A204.1 (cell line): ENCODE measurements around the gene SLC35C1.
"Not testable (repeated sequence)": the region's sequence is repeated elsewhere in the genome, so short reads cannot be mapped to it uniquely, and the experiment has no call there.

Experiments
- FAIRE-seq: peaks from 2 replicates; lab custom pipeline; 2012; peaks lifted over from hg19 to GRCh38; lab: Jason Lieb, UNC

Gene SLC35C1

DNA sequence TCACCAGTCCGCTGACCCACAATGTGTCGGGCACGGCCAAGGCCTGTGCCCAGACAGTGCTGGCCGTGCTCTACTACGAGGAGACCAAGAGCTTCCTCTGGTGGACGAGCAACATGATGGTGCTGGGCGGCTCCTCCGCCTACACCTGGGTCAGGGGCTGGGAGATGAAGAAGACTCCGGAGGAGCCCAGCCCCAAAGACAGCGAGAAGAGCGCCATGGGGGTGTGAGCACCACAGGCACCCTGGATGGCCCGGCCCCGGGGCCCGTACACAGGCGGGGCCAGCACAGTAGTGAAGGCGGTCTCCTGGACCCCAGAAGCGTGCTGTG lies 6.1 kb downstream of the SLC35C1 start:
- no peak for FAIRE-seq

DNA sequence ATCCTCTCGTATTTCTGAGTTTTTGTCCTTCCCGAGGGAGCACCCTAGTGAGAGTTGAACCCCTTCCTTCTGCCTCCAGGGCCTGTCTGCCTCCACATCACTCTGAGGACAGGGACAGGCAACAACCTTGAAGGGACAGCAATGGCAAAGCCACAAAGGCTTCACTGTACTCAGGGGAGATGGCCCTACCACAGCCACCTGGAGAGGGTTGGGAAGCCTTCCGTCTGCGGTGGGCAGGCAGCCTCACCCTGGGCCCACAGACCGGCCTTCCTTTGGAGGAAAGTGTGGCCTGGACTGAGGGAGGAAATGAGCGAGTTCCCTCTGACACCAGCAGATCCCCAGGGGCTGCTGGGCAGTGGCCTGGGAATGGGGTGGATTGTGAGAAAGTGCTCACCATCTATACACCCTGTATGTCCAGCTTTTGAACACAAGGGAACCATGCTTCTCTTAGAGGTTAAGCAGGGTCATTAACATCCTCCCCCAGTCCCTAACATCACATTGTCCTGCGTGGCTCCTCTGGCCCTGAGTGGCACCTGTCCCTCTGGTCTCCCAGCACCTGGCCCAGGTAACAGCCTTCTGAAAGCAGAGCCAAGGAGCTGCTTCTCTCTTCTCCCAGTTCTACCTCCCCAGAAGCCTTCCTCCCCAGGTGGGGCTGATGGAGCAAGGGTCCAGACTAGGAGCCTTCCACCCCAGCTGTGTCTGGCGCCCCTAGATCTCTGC lies 6.8 kb downstream of the SLC35C1 start:
- no peak for FAIRE-seq

GRCh38 chr11:45812581-45813548 lies 7.9 kb downstream of the SLC35C1 start:
- FAIRE-seq: no peak

GRCh38 chr11:45815747-45816146 lies 10.8 kb downstream of the SLC35C1 start:
- FAIRE-seq: no peak

- no peak for FAIRE-seq
These were observed 11.7 kb downstream of the SLC35C1 start for GRCh38 chr11:45816614-45817013.

- no peak for FAIRE-seq
These were observed 12.2 kb downstream of the SLC35C1 start for GRCh38 chr11:45817191-45817590.

- no peak for FAIRE-seq
These were observed 14.1 kb downstream of the SLC35C1 start for GRCh38 chr11:45818961-45819605.

DNA sequence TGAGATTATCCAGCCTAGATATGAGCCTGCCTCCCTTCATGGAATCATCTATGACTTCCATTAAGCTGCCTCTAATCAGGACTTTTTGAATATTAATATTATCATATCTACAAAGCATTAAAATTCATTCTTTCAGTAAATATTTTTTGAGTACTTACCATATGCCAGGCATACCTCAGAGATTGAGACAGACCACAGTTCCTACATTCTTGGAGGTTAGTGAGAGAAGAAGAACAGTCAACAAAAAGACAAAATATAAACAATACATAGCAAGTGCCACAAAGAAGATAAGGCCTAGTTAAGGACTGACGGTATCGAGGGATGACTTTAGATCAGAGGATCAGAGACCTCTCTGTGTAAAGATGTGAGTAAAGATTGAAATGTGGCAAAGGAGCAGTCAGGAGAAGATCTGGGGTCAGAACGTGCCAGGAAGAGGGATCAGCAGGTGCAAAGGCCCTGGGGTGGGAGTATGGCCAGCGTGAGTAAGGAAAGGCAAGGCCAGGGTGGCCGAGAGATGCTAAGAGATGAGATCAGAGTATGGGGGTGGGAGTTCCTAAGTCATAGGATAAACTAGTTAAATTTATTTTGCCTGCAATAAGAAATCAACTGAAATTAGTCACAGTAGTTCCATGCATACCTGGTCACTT lies 15.4 kb downstream of the SLC35C1 start:
- no peak for FAIRE-seq

GRCh38 chr11:45826492-45826891 lies 21.5 kb downstream of the SLC35C1 start:
- FAIRE-seq: peak; percentile 100

- FAIRE-seq: no peak
These were observed 22.2 kb downstream of the SLC35C1 start for GRCh38 chr11:45827123-45827522.

DNA sequence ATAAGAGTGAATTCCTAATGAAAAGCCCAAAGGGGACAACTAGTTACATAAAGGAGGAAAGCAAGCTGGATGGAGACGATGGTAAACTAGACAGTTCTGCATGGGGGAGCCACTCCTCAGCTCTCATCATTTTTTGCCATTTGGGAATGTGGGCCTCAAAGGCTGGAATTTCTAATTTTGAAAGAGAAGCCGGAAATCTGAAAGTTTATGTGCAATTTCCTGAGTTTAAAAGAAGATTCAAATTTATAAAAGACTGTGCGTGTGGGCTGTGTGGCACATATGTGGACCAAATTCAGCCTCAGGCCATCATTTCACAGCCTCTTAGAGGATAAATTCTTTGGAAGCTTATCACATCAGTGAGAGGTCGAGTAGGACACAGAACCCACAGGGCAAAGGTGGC lies 24.0 kb downstream of the SLC35C1 start:
- no peak for FAIRE-seq

DNA sequence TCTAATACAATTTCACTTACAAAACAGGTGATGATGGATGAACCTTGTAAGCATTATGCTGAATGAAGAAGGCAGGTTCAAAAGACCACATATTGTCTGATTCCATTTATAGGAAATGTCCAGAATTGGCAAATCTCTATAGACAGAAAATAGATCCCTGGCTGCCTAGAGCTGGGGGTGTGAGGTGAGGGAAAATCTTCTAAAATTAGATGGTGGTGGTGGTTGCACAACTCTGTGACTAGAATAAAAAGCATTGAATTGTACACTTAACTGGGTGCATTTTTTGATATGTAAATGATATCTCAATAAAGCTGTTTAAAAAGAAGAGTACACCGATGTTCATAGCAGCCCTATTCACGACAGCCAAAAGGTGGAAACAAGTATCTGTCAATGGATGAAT lies 25.6 kb downstream of the SLC35C1 start:
- FAIRE-seq: no peak

DNA sequence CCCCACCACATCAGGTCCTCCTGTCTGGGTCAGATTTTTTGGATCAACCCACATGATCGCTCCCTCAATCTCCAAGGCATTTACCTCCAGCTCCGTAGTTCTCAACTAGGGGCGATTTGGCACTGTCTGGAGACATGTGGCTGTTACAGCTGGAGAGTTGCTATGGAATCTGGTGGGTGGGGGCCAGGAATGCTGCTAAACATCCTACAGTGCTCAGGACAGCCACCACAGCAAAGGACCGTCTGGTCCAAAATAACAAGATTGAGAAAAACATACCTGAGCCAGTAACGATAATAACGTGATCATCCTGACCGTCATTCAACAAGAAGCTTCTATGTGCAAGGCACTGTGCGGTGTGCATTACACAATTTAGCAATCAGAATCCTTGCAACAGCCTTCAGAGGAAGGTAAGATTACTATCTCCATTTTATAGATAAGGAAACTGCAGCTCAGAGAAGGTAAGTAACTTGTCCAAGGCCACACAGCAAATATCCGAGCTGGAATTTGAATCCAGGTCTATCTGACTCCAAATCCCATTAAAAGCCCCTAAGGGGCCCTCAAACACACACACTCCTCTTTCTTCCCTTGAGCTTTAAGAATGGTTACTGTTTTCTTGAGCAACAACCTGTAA lies 28.0 kb downstream of the SLC35C1 start:
- no peak for FAIRE-seq

DNA sequence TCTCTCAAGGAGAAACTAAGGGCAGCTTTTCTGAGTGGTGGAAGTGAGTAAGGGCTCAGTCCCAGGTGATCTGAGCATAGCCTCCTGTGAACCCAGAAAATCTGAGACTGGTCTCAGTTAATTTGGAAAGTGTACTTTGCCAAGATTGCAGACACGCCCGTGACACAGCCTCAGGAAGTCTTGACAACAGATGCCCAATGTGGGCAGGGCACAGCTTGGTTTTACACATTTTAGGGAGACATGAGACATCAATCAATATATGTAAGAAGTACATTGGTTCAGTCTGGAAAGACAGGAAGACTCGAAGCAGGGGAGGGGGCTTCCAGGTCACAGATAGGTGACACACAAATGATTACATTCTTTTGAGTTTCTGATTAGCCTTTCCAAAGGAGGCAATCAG lies 28.8 kb downstream of the SLC35C1 start:
- FAIRE-seq: no peak

- no peak for FAIRE-seq
These were observed 29.4 kb downstream of the SLC35C1 start for GRCh38 chr11:45834298-45834756.

DNA sequence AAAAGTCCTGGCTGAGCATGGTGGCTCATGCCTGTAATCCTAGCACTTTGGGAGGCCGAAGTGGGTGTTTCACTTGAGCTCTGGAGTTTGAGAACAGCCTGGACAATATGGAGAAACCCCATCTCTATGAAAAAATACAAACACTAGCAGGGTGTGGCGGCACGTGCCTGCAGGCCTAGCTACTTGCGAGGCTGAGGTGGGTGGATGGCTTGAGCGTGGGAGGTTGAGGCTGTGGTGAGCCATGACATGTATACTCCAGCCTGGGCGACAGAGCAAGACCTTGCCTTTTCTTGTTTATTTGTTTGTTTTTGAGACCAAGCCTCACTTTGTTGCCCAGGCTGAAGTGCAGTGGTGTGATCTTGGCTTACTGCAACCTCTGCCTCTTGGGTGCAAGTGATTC lies 34.3 kb downstream of the SLC35C1 start:
- no peak for FAIRE-seq

- FAIRE-seq: not testable (repeated sequence)
These were observed 35.3 kb downstream of the SLC35C1 start for GRCh38 chr11:45840251-45840650.

DNA sequence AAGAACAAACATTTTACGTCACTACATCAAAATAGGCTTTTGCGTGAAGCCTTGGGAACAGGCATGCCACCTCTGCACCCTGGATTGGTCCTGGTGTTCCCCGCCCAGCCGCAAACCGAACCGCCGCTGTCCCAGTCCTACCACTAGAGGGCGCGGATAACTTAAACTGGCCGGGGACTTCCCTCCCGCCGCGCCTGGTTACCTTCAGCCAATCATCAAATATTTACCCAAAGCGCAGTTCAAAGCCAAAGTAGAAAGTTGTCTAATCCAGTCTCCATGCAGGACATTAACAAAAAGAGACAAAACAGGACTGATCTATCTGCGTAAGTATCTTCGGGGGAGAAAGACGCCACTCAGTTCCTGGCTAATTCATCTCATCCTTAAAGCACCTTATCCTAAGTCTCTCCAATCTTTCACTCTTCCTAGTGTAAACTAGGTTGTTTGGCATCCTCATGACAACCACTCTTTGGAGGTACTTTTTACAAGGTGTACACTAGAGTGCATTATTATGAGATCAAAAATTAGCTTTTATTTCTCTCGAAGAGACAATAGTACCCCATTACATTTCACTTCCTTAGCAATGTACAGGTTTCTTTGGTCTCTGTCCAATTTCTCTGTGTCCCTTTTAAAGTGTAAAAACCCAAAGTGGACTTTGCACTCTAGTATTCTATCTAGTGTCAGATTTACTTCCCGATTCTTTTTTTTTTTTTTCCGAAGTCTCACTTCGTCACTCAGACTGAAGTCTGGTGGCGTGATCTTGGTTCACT lies 38.4 kb downstream of the SLC35C1 start:
- FAIRE-seq: no peak

DNA sequence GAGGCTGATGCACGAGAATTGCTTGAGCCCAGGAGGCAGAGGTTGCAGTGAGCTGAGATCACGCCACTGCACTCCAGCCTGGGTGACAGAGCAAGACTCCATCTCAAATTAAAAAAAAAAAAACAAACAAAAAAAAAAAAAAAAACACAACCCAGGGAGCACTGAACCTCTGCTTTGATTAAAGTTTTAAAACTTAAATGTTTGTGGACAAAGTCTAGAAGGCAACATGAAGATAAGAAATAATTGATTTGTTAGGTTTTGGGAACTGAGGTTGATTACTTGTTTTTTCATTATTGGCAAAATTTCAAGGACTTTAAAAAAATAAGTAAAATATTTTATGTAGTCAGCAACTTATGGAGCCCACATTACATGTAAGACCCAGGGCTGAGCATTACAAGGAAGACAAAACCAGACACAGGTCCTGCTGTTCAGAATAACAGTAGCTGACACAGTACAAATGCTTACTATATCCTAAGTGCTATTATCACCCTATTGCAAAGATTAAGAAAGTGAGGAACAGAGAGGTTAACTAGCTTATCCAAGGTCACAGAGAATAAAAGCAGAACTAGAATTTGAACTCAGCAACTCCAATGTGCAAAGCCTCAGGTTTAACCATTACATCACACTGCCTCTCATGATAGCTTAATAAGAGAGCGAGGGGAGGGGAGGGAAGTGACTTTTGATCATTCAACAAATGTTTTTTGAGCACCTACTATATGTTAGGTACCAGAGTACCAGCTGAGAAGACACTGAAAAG lies 40.1 kb downstream of the SLC35C1 start:
- FAIRE-seq: no peak

DNA sequence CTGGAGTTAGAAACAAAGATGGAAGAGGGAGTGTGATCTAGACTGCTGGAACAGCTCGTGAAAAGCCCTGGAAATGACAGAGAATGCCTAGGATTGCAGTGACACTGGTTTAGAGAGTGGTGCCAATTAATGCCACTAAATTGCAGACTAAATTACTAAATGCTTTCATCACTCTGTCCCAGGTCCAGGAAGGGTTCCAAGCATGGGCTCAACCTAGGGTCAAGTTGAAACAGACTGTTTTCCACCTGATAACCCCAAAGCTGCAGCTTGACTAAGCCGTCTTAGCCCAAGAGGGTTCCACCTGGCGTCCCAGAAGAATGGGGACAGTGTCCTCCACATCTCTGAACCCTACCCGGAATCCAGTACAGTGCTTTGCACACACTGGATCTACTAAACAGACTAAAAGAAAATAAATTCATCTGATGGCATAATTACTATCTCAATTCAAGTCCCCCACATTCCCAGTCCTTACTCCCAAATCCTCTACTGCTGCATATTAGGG lies 41.3 kb downstream of the SLC35C1 start:
- no peak for FAIRE-seq
